CD4-positive, alpha-beta T cell treated with Interleukin-4 for 1 hour (primary cell): ENCODE measurements around the gene MYOF.
"Not testable (repeated sequence)": the region's sequence is repeated elsewhere in the genome, so short reads cannot be mapped to it uniquely, and the experiment has no call there.

ENCODE experiments used
- DNase-seq, 2 donors: peaks; one replicate each; pipeline ENCODE4 v3.0.0-alpha.2; 2020 to 2022

Gene MYOF

DNA sequence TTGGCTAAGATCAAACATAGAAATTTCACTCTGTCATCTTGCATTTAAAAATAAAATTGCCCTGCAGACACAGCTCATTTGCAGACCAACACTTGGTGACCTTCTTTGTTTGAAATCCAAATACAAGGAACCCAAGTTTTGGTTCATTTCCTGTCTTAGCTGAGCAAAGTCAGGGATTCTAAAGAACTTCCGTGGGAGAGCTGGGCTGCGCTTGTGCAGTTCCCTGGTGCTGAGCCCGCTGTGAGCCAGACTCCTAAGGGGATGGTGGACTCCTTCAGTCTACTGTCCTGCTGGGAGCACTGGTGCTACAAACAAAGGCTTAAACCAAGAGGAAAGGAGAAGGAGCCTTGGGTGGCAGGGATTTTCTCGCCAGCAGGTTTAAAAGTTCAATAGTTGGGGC, 60.0 kb downstream of the MYOF start:
- no peak for DNase-seq

DNA sequence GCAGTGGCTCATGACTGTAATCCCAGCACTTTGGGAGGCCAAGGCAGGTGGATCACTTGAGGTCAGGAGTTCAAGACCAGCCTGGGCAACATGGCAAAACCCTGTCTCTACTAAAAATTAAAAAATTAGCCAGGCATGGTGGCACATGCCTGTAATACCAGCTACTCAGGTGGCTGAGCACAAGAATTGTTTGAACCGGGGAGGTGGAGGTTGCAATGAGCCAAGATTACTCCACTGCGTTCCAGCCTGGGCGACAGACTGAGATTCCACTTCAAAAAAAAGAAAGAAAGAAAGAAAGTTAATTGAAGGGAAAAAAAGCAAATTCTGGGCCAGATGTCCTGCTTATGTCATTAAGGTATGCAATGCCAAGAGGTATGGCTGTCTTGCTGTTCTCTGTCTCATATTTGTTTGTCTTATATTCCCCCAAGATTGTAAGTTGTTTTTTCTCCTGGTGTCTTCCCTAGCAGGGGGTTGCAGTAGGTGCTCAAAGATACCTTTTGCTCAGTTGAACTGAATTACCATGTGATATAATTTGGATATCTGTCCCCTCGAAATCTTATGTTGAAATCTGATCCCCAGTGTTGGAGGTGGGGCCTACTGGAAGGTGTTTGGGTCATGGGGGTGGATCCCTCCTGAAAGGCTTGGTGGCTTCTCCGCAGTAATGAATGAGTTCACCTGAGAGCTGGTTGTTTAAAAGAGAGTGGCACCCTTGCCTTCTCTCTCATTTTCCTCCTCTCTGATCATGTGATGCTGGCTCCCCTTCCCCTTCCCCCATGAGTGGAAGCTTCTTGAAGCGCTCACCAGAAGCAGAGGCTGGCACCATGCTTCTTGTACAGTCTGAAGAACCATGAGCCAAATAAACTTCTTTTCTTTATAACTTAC, 60.9 kb downstream of the MYOF start:
- DNase-seq, result no peak

DNA sequence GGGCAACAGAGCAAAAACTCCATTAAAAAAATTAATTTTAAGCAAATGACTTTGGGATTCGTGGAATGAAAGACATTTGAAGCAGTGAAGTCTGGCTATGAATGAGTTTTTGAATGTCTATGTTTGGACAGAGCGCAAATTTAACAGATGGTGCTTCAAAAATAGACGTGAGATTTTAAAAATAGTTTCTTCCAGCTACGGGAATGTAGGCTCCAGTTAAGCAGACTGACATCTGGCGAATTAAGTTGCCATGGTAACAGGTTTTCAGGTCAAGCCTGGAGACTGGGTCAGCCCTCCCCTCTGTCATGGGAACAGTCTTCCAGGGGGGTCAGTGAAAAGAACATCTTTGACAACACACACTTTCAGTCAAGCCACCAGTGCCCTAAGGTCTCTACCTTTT, 62.0 kb downstream of the MYOF start:
- no peak for DNase-seq

DNA sequence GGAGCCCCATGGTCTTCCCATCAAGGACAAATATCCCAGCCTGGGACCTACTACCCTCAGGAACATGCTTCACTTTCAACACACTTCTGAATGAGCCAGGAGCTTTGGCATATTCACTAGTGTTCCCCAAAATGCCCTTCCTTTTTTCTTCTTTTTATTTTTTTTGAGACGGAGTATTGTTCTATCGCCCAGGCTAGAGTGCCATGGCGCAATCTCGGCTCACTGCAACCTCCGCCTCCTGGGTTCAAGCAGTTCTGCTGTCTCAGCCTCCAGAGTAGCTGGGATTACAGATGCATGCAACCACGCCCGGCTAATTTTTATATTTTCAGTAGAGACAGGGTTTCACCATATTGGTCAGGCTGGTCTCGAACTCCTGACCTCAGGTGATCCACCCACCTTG, 63.1 kb downstream of the MYOF start:
- not testable (repeated sequence) for DNase-seq

DNA sequence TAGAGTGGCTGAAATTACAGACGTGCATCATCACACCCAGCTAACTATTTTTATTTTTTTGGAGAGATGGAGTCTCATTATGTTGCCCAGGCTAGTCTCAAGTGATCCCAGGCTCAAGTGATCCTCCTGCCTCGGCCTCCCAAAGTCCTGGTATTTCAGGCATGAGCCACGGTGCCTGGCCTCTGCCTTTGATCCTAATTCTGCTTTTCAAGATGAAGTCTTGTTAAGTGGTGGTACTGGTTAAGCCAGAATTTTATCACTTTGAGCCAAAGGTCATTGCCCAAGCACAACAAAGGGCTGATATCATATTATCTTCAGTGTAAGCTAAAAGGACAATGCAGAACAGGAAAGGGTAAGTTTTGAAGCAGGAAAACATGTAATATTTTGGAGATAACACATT, 64.2 kb downstream of the MYOF start:
- no peak for DNase-seq

DNA sequence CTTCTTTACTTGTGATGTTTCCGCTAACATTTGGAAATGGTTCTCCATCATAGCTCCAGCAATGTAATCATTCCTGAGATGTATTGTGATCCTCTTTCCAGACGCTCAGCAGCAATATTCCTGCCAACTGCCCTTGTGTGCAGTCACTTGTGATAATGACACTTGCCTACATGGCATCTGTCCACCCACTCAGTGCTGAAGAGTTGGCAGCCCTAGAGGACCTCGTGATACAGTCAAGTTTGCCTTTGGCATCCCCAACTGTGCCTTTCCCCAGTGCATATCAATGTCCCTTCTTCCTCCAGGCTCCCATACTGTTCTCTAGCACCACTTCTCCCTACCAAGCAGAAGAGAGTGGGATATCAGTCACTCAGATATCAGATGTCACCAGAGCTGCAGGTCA, 64.9 kb downstream of the MYOF start:
- no peak for DNase-seq

DNA sequence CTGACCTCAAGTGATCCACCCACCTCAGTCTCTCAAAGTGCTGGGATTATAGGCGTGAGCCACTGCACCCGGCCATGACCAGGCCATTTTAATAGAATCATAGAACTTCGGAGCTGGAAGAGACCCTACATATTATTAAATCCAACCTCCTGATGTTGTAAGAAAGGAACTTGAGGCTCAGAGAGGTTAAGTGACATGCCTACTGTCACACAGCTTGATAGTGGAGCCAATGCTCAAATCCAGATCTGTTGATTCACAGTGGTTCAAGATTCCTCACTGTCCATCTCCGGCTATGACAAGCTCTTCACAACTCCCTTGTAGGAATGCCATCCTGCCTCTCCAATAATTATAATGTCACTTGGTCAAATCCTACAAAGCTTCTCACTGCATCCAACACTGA, 65.3 kb downstream of the MYOF start:
- no peak for DNase-seq

DNA sequence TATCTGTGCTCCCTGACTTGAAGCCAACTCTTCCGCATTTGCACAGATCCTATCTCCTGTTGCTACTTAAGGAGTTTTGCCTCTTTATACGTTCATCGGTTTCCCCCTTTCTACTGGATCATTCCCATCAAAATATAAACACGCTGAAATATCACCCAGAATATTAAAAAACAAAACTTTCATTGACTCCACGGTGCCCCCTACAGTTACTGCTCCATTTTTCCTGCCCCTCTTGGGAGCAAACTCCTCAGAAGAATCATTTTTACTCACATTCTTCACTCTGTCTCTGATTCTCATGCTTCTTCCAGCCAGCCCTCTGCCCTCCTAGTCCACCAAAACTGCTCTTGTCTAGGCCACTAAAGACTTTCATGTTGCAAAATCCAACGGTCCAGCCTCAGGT, 66.4 kb downstream of the MYOF start:
- no peak for DNase-seq

DNA sequence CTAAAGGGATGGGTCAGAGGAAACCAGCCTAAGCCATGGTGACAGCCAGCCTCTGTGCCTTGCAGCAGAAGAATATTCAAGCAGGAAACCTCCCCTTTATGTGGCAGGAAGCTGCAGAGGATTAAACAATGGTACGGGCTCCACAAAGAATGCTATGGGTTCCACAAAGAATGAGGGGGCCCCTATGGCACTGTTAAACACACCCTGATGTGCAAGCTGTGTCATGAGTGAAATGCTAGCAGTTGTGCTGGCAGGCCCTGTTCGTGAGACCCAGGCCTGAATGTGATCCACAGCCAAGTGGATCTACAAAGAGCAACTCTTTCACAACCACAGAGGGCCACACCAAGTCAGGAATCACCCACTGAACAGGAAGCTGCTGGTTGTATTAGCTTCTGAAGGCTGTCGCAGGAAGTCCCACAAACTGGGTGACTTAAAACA, 68.9 kb downstream of the MYOF start:
- peak; percentile 36 to 45 for DNase-seq

DNA sequence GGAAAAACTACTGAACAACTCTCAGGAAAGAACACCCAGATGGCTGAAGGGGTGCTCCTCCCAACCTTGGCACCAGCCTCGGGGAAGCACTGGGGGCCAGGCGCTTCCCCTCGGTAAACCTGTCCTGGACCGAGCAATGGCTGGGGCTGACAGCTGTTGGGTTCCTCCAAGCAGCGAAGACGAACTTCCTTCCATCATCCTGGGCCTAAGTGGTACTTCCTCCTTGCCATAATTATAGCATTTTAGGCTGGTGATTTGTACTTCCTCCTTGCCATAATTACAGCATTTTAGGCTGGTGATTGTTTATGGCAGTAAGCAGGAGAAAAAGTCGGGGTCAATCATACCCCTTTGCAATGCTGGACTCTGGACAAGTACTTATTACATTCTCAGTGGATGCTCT, 69.3 kb downstream of the MYOF start:
- DNase-seq, result peak in 1 of 2 donors; percentile 18

DNA sequence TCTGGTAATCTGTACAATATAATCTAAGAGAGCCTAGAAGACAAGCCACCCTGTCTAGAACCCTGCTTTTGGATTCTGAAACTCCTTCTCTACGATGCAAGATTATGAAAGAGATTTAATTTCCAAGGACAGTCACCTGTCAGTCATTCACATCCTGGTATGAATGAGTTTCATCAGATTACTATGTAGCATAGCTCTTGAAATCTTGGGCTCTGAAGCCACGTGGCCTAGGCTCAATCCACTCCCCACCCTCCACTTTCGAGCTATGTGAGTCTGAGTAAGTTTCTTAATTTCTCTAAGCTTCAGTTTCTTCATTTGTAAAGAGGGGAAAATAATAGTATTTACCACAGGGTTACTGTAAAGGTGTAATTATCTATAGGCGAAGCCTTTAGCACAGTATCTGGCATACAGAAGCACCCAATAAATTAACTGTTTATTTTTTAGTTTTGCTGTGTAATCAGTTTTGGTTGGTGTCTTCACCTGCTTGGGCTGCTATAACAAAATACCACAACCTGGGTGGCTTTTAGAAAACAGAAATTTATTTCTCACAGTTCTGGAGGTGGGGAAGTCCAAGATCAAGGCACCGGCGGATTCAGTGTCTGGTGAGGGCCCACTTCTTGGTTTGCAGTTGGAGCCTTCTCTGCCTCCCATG, 71.3 kb downstream of the MYOF start:
- DNase-seq, result no peak

DNA sequence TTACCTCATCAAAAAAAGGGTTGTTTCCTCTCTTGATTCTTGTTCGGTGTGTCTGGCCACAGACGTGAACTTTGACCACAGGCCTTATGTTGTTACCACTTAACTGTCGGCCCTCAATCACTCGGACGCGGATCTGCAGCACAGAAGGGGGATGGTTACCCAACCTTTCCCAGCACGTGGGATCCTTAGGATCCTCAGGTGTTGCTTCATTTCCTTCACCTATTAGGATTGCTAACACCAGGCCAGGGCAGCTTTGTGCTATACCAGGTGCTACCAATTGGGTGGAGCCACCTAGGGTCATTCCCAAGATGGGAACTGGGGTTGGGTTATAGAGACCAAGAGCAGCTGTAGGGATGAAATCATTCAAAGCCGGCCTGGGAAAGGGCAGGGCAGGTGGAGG, 73.4 kb downstream of the MYOF start:
- no peak for DNase-seq

DNA sequence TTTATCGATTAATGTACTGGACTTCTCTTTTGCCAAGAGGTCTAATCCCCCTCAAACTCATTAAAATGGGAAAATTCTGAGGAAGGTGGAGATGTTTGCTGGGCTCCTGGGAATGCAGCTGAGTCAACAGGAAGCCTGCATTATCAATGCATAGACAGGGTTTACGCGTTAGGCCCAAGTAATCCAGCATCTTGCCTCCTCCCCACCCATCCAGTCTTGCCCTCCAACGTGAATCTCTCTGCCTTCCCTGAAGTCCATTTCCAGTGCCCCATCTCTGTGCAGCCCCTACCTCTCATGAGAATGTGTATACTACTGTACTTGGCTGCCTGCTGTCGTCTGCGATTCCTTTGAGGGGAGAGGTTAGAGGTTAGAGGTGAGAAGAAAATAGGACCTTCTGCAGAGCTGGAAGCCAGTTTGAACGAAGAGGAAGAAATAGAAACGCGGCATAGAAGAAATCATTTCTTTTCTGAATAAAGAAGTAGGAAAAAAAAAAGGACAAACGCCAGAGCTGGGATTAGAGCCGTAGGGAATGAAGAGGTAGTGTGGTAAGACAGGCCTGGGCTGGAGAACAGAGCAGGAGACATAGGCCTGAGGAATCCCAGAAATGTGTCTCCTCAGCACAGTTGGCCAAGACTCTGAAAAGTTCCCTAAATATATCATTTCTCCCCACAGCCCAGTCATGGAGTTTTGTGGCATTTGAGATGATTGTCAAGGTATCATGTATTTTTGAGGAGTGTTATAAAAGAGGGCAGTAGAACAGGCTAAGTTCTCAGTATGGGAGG, 75.6 kb downstream of the MYOF start:
- no peak for DNase-seq

DNA sequence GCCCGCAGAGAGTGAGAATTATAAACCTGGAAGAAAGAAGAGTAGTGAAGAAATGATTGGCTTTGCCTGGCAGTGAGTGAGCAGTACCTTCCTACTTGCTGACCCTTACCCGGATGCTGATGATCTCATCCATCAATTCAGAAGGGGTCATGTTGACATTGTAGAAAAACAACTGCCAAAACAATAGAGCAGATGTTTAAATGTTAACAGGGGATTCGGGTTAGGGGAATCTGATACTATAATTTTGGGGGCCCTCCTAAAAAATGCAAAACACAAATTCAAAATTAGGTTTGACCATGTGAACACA, 78.1 kb downstream of the MYOF start:
- DNase-seq, result no peak

DNA sequence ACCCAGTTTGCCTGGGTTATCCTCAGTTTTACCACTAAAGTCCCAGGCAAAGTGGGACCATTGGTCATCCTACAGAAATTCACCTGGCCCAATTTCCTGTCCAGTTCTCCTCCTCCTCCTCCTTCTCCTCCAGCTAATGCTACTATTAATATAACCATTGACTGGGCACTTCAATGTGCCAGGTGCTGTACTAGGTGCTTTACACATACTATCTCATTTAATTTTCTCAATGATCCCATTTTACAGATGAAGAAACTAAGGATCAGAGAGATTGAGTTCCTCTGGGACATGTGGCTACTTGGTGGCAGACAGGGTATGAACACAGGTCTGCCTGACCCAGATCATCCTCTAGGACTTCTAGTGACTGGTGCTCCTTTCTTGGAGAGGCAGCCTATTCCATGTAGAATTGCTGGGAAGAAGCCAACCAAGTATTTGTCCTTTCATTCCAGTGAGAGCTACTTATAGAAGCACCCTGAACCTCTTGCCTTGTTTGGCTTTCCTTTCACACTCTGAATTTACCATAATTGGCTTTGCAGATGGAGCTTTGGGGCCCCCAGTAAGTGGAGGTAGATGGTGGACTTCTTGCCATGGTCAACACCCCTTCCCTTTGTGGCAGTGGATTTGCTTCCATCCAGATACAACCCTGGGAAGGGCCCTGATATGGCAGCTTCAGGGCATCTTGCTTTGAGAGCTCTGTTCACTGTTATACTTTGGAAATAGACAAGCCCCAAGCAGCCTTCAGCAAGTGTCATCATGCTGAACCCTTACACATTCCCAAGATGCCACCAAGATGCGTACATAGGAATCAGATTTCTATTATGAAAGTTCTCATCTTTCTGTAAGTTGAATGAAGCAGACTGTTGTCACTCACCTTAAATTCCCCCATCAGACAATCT, 78.7 kb downstream of the MYOF start:
- no peak for DNase-seq

DNA sequence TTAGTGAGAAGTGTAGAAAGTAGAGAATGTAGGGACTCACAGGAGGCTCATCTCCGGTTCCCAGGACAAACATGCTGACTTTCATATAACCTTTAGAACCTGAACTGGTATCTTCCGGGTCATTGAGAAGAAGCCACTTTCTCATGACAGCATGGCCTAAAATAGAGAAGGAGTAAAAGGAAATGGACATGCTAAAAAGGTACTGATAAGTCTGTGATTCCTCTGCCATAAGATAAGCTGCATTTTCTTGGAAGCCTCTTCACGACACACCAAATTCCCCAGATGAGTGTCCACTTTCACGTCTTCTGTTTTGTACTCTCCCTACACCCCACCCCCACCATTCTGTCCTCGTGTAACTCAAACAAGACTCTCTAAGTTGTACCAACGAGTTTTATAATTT, 79.9 kb downstream of the MYOF start:
- no peak for DNase-seq

DNA sequence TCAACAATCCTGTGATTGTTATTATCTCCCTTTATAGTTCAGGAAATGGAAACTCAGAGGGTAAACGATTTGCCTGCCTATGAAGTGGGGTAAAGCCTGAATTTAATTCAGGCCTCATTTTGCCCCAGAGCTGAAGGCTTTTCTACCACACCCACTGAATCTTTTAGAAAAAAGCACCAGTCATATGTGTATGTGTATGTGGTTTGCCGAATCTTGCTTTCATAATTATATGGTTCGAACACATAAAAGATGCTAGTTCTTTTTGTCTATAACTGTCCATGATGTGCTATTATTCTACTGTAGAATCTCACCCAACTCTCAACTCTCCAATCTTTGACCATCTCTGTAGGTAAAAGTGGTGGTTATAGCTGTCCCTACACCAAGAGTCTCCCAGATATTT, 83.6 kb downstream of the MYOF start:
- DNase-seq, result no peak

DNA sequence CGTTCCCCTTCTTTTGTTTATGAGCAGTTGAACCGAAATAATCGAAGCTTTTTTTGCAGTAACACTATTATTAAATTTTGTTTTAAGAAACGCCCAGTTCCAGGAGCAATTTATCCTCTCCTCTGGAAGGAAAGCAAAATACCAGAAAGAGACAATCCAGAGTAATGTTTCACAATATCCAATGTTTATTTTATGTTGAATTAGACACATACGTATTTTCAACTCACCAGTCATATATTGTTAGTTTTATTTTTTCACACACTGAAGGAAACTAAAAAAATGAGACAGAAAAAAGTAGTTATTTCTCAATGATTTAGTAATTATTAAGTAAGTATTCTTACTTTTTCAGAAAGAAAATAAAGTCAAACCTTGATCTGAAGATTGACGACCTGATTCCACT, 85.1 kb downstream of the MYOF start:
- DNase-seq, result no peak

DNA sequence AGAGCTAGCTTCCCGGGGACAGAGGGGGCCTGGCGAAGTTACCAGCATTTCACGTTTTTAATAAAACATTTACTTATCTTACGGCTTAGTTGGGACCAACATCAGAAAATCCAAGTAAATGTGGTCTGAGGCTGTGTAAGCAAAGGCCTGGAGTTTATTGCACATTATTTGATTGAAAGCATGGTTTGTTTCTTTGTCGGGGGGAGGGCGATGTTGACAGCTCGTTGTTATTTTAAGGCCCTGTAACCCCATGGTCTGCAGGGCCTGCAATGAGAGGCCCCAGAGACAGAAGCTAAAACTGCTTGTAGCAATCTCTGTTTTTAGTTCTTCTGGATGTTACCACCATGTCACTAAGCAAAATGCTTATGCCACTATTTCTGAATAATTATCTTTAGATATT, 88.9 kb downstream of the MYOF start:
- DNase-seq, result no peak

DNA sequence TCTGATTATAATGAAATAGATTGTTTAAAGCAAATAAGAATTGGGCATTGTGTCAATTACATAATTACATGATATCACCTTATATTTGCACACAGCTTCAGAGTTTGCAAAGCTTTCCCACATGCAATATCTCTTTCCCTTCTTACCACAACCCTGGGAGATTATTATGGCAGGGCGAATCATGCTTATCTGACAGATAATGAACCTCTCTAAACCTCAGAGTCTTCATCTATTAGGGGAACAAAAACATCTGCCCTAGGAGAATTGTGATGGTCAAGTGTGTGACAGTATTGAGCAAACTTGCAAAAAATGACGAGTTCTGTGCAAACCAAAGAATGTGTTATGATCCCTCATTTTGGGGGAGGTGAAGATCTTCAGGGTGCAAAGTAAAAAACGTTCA, 90.0 kb downstream of the MYOF start:
- DNase-seq, result no peak

DNA sequence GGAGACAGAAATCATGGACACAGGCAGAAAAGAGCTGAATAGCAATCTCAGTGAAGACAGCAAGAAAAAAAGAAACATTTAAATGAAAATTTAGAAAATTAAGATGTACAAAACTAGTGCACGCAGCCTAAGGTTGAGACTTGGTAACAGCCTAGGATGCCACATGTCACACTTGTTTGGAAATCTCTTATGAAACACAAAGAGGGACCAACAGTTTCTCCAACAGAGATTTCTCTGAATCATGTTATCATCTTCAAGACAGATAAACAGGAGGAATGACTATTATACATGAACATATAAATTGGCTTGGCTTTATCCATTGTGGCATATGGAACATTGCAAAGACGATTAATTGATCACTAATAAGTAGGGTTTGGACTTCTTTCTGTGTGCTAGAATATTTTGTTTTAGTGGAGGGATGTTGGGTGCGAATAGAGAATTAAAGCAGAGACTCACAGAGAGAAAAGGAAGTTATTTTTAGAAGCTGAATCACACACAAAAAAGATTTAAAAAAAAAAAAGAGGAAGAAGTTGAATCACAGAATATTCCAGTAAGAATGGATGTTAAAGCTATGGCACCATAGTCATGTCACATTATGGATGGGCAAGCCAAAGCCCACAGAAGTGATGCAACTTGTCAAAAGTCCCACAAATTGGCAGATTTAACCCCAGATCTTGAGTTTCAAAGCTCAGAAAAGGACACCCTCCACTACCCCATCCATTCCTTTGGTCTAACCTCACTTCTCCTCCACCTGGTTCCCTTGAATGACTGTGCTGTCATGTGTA, 91.6 kb downstream of the MYOF start:
- peak in 1 of 2 donors; percentile 20 for DNase-seq
